ENCODE data around the gene HELT.

DNA sequence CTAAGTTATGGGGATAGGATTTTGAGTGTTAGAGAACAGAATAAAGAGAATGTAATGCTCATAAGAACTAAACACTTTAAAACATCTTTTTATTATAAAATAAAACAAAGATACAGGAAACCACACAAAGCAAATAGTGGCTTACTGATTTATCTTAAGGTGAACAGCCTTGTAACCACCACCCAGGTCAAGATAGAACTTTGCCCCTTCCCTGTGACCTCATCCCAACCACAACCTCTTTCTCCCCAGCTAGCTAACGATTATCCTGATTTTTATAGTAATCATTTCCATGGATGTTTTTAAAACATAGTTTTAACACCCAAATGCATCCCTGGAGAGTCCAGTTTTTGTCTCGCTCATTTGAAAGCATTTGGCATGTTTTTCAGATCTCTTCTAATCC, 17.0 kb downstream of the HELT start:
- TF ChIP-seq, protein P1, sequence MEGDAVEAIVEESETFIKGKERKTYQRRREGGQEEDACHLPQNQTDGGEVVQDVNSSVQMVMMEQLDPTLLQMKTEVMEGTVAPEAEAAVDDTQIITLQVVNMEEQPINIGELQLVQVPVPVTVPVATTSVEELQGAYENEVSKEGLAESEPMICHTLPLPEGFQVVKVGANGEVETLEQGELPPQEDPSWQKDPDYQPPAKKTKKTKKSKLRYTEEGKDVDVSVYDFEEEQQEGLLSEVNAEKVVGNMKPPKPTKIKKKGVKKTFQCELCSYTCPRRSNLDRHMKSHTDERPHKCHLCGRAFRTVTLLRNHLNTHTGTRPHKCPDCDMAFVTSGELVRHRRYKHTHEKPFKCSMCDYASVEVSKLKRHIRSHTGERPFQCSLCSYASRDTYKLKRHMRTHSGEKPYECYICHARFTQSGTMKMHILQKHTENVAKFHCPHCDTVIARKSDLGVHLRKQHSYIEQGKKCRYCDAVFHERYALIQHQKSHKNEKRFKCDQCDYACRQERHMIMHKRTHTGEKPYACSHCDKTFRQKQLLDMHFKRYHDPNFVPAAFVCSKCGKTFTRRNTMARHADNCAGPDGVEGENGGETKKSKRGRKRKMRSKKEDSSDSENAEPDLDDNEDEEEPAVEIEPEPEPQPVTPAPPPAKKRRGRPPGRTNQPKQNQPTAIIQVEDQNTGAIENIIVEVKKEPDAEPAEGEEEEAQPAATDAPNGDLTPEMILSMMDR (IDR thresholded peaks at IDR 0.05): no peak
- TF ChIP-seq POLR2AphosphoS5 (IDR thresholded peaks at IDR 0.05; ENCODE audit: insufficient read depth in 1 of 2, low read depth in 1 of 2): no peak

Measured in vagina (tissue), 2 donors.